ENCODE data around the gene EVI2B.

Gene EVI2B

GRCh38 chr17:31272803-31273202 lies 41.1 kb downstream of the EVI2B start:
- H3K27me3 ChIP-seq (ENCODE audit: insufficient read depth, poor library complexity, severe bottlenecking) = no peaks in the 10 kb centered on the region
- no peak for DNase-seq (ENCODE audit: low read depth in 1 of 2, low spot score in 1 of 2)
- H3K27ac ChIP-seq (replicated peaks) = peak overlapping the region; percentile 67
- H3K4me3 ChIP-seq (replicated peaks; ENCODE audit: insufficient read depth, low read length) = no peak overlapping the region
- TF ChIP-seq REST (IDR thresholded peaks at IDR 0.05; ENCODE audit: insufficient replicate concordance, low read depth) (no peak), POLR2AphosphoS5 (IDR thresholded peaks at IDR 0.05; ENCODE audit: low read depth) (no peak), CTCF (IDR thresholded peaks at IDR 0.05; ENCODE audit: insufficient read depth, low read length) (no peak), SPI1 (IDR thresholded peaks at IDR 0.05; ENCODE audit: borderline replicate concordance, low read depth) (no peak), GABPA (IDR thresholded peaks at IDR 0.05; ENCODE audit: low read depth) (no peak)

GRCh38 chr17:31272236-31272635 lies 41.6 kb downstream of the EVI2B start:
- DNase-seq (ENCODE audit: low read depth in 1 of 2, low spot score in 1 of 2) = no peak
- Histone ChIP-seq H3K27me3 (ENCODE audit: insufficient read depth, poor library complexity, severe bottlenecking) (no peaks in the 10 kb centered on the region), H3K4me3 (replicated peaks; ENCODE audit: insufficient read depth, low read length) (no peak overlapping the region), H3K27ac (replicated peaks) (no peak overlapping the region)
- no peak for TF ChIP-seq SPI1 (IDR thresholded peaks at IDR 0.05; ENCODE audit: borderline replicate concordance, low read depth)
- no peak for TF ChIP-seq POLR2AphosphoS5 (IDR thresholded peaks at IDR 0.05; ENCODE audit: low read depth)
- no peak for TF ChIP-seq GABPA (IDR thresholded peaks at IDR 0.05; ENCODE audit: low read depth)
- no peak for TF ChIP-seq CTCF (IDR thresholded peaks at IDR 0.05; ENCODE audit: insufficient read depth, low read length)
- TF ChIP-seq REST (IDR thresholded peaks at IDR 0.05; ENCODE audit: insufficient replicate concordance, low read depth) = no peak

GRCh38 chr17:31269578-31269983 lies 44.3 kb downstream of the EVI2B start:
- DNase-seq (ENCODE audit: low read depth in 1 of 2, low spot score in 1 of 2) = no peak
- TF ChIP-seq CTCF (IDR thresholded peaks at IDR 0.05; ENCODE audit: insufficient read depth, low read length) (no peak), GABPA (IDR thresholded peaks at IDR 0.05; ENCODE audit: low read depth) (no peak)
- H3K27me3 ChIP-seq (ENCODE audit: insufficient read depth, poor library complexity, severe bottlenecking) = no peaks in the 10 kb centered on the region
- H3K4me3 ChIP-seq (replicated peaks; ENCODE audit: insufficient read depth, low read length) = no peak overlapping the region
- H3K27ac ChIP-seq (replicated peaks) = no peak overlapping the region

- Histone ChIP-seq H3K27ac (replicated peaks) (no peak overlapping the region), H3K4me3 (replicated peaks; ENCODE audit: insufficient read depth, low read length) (no peak overlapping the region), H3K27me3 (ENCODE audit: insufficient read depth, poor library complexity, severe bottlenecking) (no peaks in the 10 kb centered on the region)
- DNase-seq (ENCODE audit: low read depth in 1 of 2, low spot score in 1 of 2) = no peak
- TF ChIP-seq SPI1 (IDR thresholded peaks at IDR 0.05; ENCODE audit: borderline replicate concordance, low read depth) (no peak), POLR2AphosphoS5 (IDR thresholded peaks at IDR 0.05; ENCODE audit: low read depth) (no peak), REST (IDR thresholded peaks at IDR 0.05; ENCODE audit: insufficient replicate concordance, low read depth) (no peak), GABPA (IDR thresholded peaks at IDR 0.05; ENCODE audit: low read depth) (no peak)
These were observed 44.7 kb downstream of the EVI2B start for GRCh38 chr17:31269036-31269577.

All from HL-60 (cell line).